Pons (tissue), 1 donor: ENCODE results near the gene DTD1.

Experiments
- DNase-seq: peaks from one replicate; pipeline ENCODE4 v3.0.0-alpha.2; 2016; ENCODE audit warnings: low spot score

DTD1 gene

GRCh38 chr20:18587665-18588573 is at the start of gene DTD1:
Gene DTD1, plus strand, starts transcription at chr20:18588054. Its CDS starts 19 bp downstream, at chr20:18588073.
- DNase-seq = peak; percentile 89

- DNase-seq = no peak
Observed at GRCh38 chr20:18541741-18542140, 46.1 kb upstream of the DTD1 start.

- no peak for DNase-seq
Observed at GRCh38 chr20:18543216-18543615, 44.6 kb upstream of the DTD1 start.

- DNase-seq = no peak
Observed at GRCh38 chr20:18543932-18544331, 43.9 kb upstream of the DTD1 start.

GRCh38 chr20:18545566-18545965 is 42.3 kb upstream of the DTD1 start:
- no peak for DNase-seq

GRCh38 chr20:18548465-18548864 is 39.4 kb upstream of the DTD1 start:
- DNase-seq = no peak

GRCh38 chr20:18553746-18554145 is 34.1 kb upstream of the DTD1 start:
- no peak for DNase-seq

GRCh38 chr20:18566892-18567738 is 20.7 kb upstream of the DTD1 start, which contains the start of gene SMIM26:
Gene SMIM26, plus strand, starts transcription at chr20:18567432. Its CDS starts 47 bp downstream, at chr20:18567479.
- DNase-seq = peak; percentile 85

- no peak for DNase-seq
Observed at GRCh38 chr20:18567739-18568091, 20.1 kb upstream of the DTD1 start.

GRCh38 chr20:18571009-18571408 is 16.8 kb upstream of the DTD1 start:
- DNase-seq = no peak

GRCh38 chr20:18571578-18571977 is 16.3 kb upstream of the DTD1 start:
- peak; percentile 36 for DNase-seq

GRCh38 chr20:18577942-18578341 is 9.9 kb upstream of the DTD1 start:
- no peak for DNase-seq

- no peak for DNase-seq
Observed at GRCh38 chr20:18578581-18578980, 9.3 kb upstream of the DTD1 start.

GRCh38 chr20:18580012-18580411 is 7.8 kb upstream of the DTD1 start:
- no peak for DNase-seq

- DNase-seq = no peak
Observed at GRCh38 chr20:18585134-18585533, 2.7 kb upstream of the DTD1 start.

GRCh38 chr20:18588574-18588933 is 700 bp downstream of the DTD1 start:
- peak; percentile 42 for DNase-seq

GRCh38 chr20:18589941-18590674 is 2.3 kb downstream of the DTD1 start:
- peak; percentile 57 for DNase-seq

- DNase-seq = no peak
Observed at GRCh38 chr20:18596270-18596669, 8.4 kb downstream of the DTD1 start.

GRCh38 chr20:18609741-18610140 is 21.9 kb downstream of the DTD1 start:
- DNase-seq = no peak

- DNase-seq = no peak
Observed at GRCh38 chr20:18611492-18611891, 23.6 kb downstream of the DTD1 start.

GRCh38 chr20:18613553-18613952 is 25.7 kb downstream of the DTD1 start:
- no peak for DNase-seq

GRCh38 chr20:18614244-18614643 is 26.4 kb downstream of the DTD1 start:
- DNase-seq = no peak
